Measurements from ENCODE around the gene MYLK2. TPM values are rescaled to one million over a fixed set of nuclear protein-coding genes. Genes with fewer than 3 reads are reported as not detected.

MYLK2 gene
- total and polyA plus RNA-seq, 7 donors = 0.16 to 0.81 (median 0.39) TPM; not detected in 4

DNA sequence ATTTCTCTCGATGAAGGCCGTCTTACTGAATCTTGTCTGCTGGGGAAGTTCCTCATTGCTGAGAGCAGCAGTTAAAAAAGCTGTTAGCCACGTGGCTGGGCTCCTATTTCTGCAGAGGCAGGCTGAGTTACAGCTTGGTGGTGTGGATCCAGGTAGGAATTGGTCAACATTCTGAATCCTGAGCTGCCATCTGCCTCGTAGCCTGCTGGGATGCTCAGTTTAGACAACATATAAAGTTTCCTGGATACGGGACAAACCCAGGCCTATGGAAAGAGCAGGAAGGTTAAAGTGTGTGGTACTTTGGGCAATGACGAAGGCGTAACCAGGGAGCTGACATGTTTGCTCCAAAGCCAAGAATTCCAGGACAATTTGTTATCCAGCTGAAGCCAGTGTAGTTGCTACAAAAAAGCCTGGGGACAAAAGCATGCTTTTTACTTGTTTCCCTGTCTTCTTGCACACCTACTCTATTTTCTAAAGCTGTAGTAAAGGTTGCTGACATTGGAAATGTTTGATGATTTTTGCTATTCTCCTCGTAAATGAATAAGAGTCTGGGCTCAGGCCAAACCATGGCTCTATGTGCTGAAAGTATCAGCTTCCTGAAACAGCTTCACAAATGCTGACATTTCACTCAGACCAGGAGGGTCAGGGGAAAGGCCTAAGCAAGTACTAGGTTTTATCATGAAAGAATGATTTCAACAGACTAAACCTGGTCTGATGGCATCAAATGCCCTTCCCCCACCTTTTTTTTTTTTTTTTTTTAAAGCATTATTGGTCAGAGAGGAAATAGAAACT is 12.4 kb upstream of the MYLK2 start:
- intact Hi-C loops (cut with DNase I) = no loop called here
- H3K36me3 ChIP-seq = no peaks in the 10 kb centered on the region
- H3K27ac ChIP-seq = no peak overlapping the region
- TF ChIP-seq, protein P1, sequence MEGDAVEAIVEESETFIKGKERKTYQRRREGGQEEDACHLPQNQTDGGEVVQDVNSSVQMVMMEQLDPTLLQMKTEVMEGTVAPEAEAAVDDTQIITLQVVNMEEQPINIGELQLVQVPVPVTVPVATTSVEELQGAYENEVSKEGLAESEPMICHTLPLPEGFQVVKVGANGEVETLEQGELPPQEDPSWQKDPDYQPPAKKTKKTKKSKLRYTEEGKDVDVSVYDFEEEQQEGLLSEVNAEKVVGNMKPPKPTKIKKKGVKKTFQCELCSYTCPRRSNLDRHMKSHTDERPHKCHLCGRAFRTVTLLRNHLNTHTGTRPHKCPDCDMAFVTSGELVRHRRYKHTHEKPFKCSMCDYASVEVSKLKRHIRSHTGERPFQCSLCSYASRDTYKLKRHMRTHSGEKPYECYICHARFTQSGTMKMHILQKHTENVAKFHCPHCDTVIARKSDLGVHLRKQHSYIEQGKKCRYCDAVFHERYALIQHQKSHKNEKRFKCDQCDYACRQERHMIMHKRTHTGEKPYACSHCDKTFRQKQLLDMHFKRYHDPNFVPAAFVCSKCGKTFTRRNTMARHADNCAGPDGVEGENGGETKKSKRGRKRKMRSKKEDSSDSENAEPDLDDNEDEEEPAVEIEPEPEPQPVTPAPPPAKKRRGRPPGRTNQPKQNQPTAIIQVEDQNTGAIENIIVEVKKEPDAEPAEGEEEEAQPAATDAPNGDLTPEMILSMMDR (IDR thresholded peaks at IDR 0.05) = no peak
- TF ChIP-seq POLR2A (IDR thresholded peaks at IDR 0.05) (no peak), EP300 (IDR thresholded peaks at IDR 0.05) (no peak), POLR2AphosphoS5 (IDR thresholded peaks at IDR 0.05) (no peak)
- H3K4me3 ChIP-seq = no peak overlapping the region
- H3K27me3 ChIP-seq = no peaks in the 10 kb centered on the region
- WGBS, 2 donors = 77 to 83% methylated on average over 8 of the region's 8 CpGs
- H3K9me3 ChIP-seq = no peaks in the 10 kb centered on the region
- DNase-seq = no peak
- peaks cover 0 to under 1% (median 0%) of the 10 kb centered on the region in 4 donors for H3K4me1 ChIP-seq

- intact Hi-C loops (cut with DNase I) = no loop called here
- H3K27me3 ChIP-seq = no peaks in the 10 kb centered on the region
- no peak overlapping the region for H3K4me3 ChIP-seq
- H3K4me1 ChIP-seq = peaks cover 0 to 11% (median 0%) of the 10 kb centered on the region in 4 donors
- H3K36me3 ChIP-seq = no peaks in the 10 kb centered on the region
- TF ChIP-seq, protein P1 (IDR thresholded peaks at IDR 0.05) = no peak
- TF ChIP-seq EP300 (IDR thresholded peaks at IDR 0.05) (no peak), POLR2A (IDR thresholded peaks at IDR 0.05) (no peak), POLR2AphosphoS5 (IDR thresholded peaks at IDR 0.05) (no peak)
- no peaks in the 10 kb centered on the region for H3K9me3 ChIP-seq
- 94% methylated on average over 3 of the region's 3 CpGs for WGBS, 2 donors
- H3K27ac ChIP-seq = no peak overlapping the region
- DNase-seq = no peak
These were observed 10.7 kb upstream of the MYLK2 start for GRCh38 chr20:31808481-31808880.

- H3K27ac ChIP-seq = no peak overlapping the region
- H3K9me3 ChIP-seq = no peaks in the 10 kb centered on the region
- no peaks in the 10 kb centered on the region for H3K27me3 ChIP-seq
- TF ChIP-seq EP300 (IDR thresholded peaks at IDR 0.05) (no peak), POLR2AphosphoS5 (IDR thresholded peaks at IDR 0.05) (no peak), POLR2A (IDR thresholded peaks at IDR 0.05) (no peak)
- TF ChIP-seq, protein P1 (IDR thresholded peaks at IDR 0.05) = no peak
- WGBS, 2 donors = 87 to 94% methylated on average over 3 of the region's 3 CpGs
- DNase-seq = no peak
- H3K4me1 ChIP-seq = peaks cover 0 to 11% (median 0%) of the 10 kb centered on the region in 4 donors
- no peaks in the 10 kb centered on the region for H3K36me3 ChIP-seq
- intact Hi-C loops (cut with DNase I) = no loop called here
- no peak overlapping the region for H3K4me3 ChIP-seq
These were observed 9.5 kb upstream of the MYLK2 start for GRCh38 chr20:31809661-31810060.

- 93% methylated on average over 4 of the region's 4 CpGs for WGBS, 2 donors
- H3K4me1 ChIP-seq = peaks cover 0 to 11% (median 3%) of the 10 kb centered on the region in 4 donors
- no peak overlapping the region for H3K4me3 ChIP-seq
- H3K36me3 ChIP-seq = no peaks in the 10 kb centered on the region
- H3K27ac ChIP-seq = peak overlapping the region in 1 of 4 donors; percentile 20
- no peaks in the 10 kb centered on the region for H3K27me3 ChIP-seq
- H3K9me3 ChIP-seq = no peaks in the 10 kb centered on the region
- intact Hi-C loops (cut with DNase I) = no loop called here
- no peak for DNase-seq
- TF ChIP-seq, protein P1 (IDR thresholded peaks at IDR 0.05) = no peak
- TF ChIP-seq POLR2A (IDR thresholded peaks at IDR 0.05) (no peak), POLR2AphosphoS5 (IDR thresholded peaks at IDR 0.05) (no peak), EP300 (IDR thresholded peaks at IDR 0.05) (no peak)
These were observed 8.0 kb upstream of the MYLK2 start for GRCh38 chr20:31811198-31811597.

Measured in sigmoid colon (tissue), 7 donors.